H1 (cell line): ENCODE results near the gene PRR23E. TPM values are rescaled to one million over a fixed set of nuclear protein-coding genes. Genes with fewer than 3 reads are reported as not detected.

Source experiments
- CTCF ChIA-PET: fragments of 300-600 bp; sonication (Branson Sonifier 250); formaldehyde crosslinking; loops from one replicate; lab custom pipeline; 2021; ENCODE audit not compliant: partially characterized antibody; lab: Charles Lee
- POLR2A ChIA-PET: fragments of 300-600 bp; sonication (Branson Sonifier 250); formaldehyde crosslinking; loops from one replicate; lab custom pipeline; 2021; ENCODE audit warnings: inconsistent platforms; ENCODE audit not compliant: partially characterized antibody; lab: Charles Lee
- DNase-seq, 2 experiments: peaks; one replicate each; pipeline versions ENCODE4 v3.0.0 to v3.0.0-alpha.2; 2010 to 2022; ENCODE audit warnings: low spot score in 2 of 2, low read depth in 1 of 2, mixed read lengths in 1 of 2
- FAIRE-seq: peaks from 2 replicates; lab custom pipeline; 2011; peaks lifted over from hg19 to GRCh38; lab: Jason Lieb, UNC
- H2AFZ ChIP-seq: 2 replicates; pipeline ENCODE4 v1.8.1; 2012; ENCODE audit warnings: low read length, inconsistent platforms
- H2AK5ac ChIP-seq: 2 replicates; pipeline ENCODE4 v1.6.1; 2013; ENCODE audit warnings: low read depth, low read length
- H2BK120ac ChIP-seq: replicated peaks from 2 replicates; pipeline ENCODE3; 2013; ENCODE audit warnings: low read depth, low read length, inconsistent platforms
- H2BK12ac ChIP-seq: 2 replicates; pipeline ENCODE4 v1.6.1; 2013; ENCODE audit warnings: low read depth, low read length
- H2BK15ac ChIP-seq: 2 replicates; pipeline ENCODE4 v1.6.1; 2013; ENCODE audit warnings: low read length
- H2BK20ac ChIP-seq: 2 replicates; pipeline ENCODE4 v1.6.1; 2013; ENCODE audit warnings: low read length
- H2BK5ac ChIP-seq: 2 replicates; pipeline ENCODE4 v1.6.1; 2013; ENCODE audit warnings: low read depth, low read length
- H3K14ac ChIP-seq: 2 replicates; pipeline ENCODE4 v1.6.1; 2013; ENCODE audit warnings: inconsistent platforms; ENCODE audit not compliant: insufficient read length
- H3K18ac ChIP-seq: 2 replicates; pipeline ENCODE4 v1.6.1; 2013; ENCODE audit warnings: low read length; ENCODE audit errors: extremely low read depth
- H3K23ac ChIP-seq: 2 replicates; pipeline ENCODE4 v1.6.1; 2013; ENCODE audit warnings: inconsistent platforms; ENCODE audit not compliant: insufficient read length
- H3K23me2 ChIP-seq: 2 replicates; pipeline ENCODE4 v1.6.1; 2013; ENCODE audit warnings: low read depth, low read length
- H3K27ac ChIP-seq: 2 replicates; pipeline ENCODE4 v1.6.1; 2011; ENCODE audit warnings: low read depth, low read length, inconsistent platforms
- H3K27me3 ChIP-seq, 4 experiments: replicated peaks in 1 of 4; 1 replicate in 1 of 4; 2 replicates in 3 of 4; pipeline versions ENCODE4 v1.6.1 to v1.8.1; 2011 to 2013; ENCODE audit warnings: low read length in 3 of 4, mild to moderate bottlenecking in 3 of 4, inconsistent platforms in 2 of 4, mixed read lengths in 2 of 4, moderate library complexity in 1 of 4; ENCODE audit not compliant: control insufficient read depth in 3 of 4, insufficient read depth in 3 of 4; ENCODE audit errors: extremely low read depth in 1 of 4
- H3K36me3 ChIP-seq, 4 experiments: 2 replicates each; pipeline versions ENCODE4 v1.6.1 to v1.8.1; 2011 to 2013; ENCODE audit warnings: mild to moderate bottlenecking in 4 of 4, low read length in 3 of 4, moderate library complexity in 2 of 4, control low read depth in 1 of 4, inconsistent platforms in 1 of 4; ENCODE audit not compliant: insufficient read depth in 4 of 4, control insufficient read depth in 2 of 4
- H3K4ac ChIP-seq: replicated peaks from 2 replicates; pipeline ENCODE3; 2013; ENCODE audit warnings: low read length, low read depth, mixed read lengths, inconsistent platforms; ENCODE audit not compliant: insufficient read length
- H3K4me1 ChIP-seq, 4 experiments: replicated peaks in 1 of 4; 1 replicate in 1 of 4; 2 replicates in 3 of 4; pipeline versions ENCODE4 v1.6.1 to v1.8.1; 2011 to 2013; ENCODE audit warnings: low read length in 3 of 4, inconsistent platforms in 2 of 4, mixed read lengths in 1 of 4; ENCODE audit not compliant: insufficient read depth in 4 of 4, control insufficient read depth in 3 of 4
- H3K4me2 ChIP-seq, 2 experiments: 2 replicates each; pipeline versions ENCODE4 v1.6.1 to v1.8.1; 2011 to 2013; ENCODE audit warnings: low read depth in 2 of 2, low read length in 2 of 2, control low read depth in 1 of 2, inconsistent platforms in 1 of 2, mild to moderate bottlenecking in 1 of 2; ENCODE audit not compliant: insufficient read depth in 1 of 2
- H3K4me3 ChIP-seq, 4 experiments: fragments of 200-600, 300-600 bp in 1 of 4; sonication (generic), shearing (Covaris generic), sonication (Bioruptor Twin) in 1 of 4; 2 replicates each; pipeline versions ENCODE4 v1.5.1 to v1.8.1; 2011 to 2016; ENCODE audit warnings: low read length in 4 of 4, low read depth in 3 of 4, control low read depth in 2 of 4, inconsistent platforms in 2 of 4, mild to moderate bottlenecking in 2 of 4, mixed read lengths in 1 of 4, moderate library complexity in 1 of 4; ENCODE audit not compliant: insufficient read depth in 2 of 4; ENCODE audit errors: extremely low read depth in 1 of 4
- H3K56ac ChIP-seq: replicated peaks from 2 replicates; pipeline ENCODE3; 2013; ENCODE audit warnings: low read depth, mild to moderate bottlenecking, mixed read lengths, low read length, inconsistent platforms; ENCODE audit not compliant: insufficient read length
- H3K79me1 ChIP-seq: 2 replicates; pipeline ENCODE4 v1.6.1; 2013; ENCODE audit warnings: low read depth, low read length, control low read depth
- H3K79me2 ChIP-seq, 2 experiments: 2 replicates each; pipeline versions ENCODE4 v1.6.1 to v1.8.1; 2012 to 2013; ENCODE audit warnings: low read length in 2 of 2, mild to moderate bottlenecking in 2 of 2, inconsistent platforms in 1 of 2; ENCODE audit not compliant: insufficient read depth in 2 of 2, control insufficient read depth in 1 of 2
- H3K9ac ChIP-seq, 4 experiments: replicated peaks in 1 of 4; 1 replicate in 1 of 4; 2 replicates in 3 of 4; pipeline versions ENCODE4 v1.6.1 to v1.8.1; 2011 to 2013; ENCODE audit warnings: low read depth in 3 of 4, low read length in 3 of 4, control low read depth in 2 of 4, mild to moderate bottlenecking in 2 of 4, moderate library complexity in 2 of 4, inconsistent platforms in 1 of 4; ENCODE audit errors: extremely low read depth in 1 of 4
- H3K9me3 ChIP-seq, 2 experiments: 2 replicates each; pipeline versions ENCODE4 v1.6.1 to v1.8.1; 2012 to 2013; ENCODE audit warnings: mild to moderate bottlenecking in 2 of 2, moderate library complexity in 2 of 2, control low read depth in 1 of 2, inconsistent platforms in 1 of 2, low read depth in 1 of 2, low read length in 1 of 2, mixed read lengths in 1 of 2; ENCODE audit not compliant: insufficient read depth in 2 of 2
- H4K20me1 ChIP-seq, 2 experiments: replicated peaks in 1 of 2; 2 replicates each; pipeline versions ENCODE3 to v1.8.1; 2011 to 2013; ENCODE audit warnings: inconsistent platforms in 2 of 2, low read length in 2 of 2, mild to moderate bottlenecking in 1 of 2; ENCODE audit not compliant: insufficient read depth in 2 of 2, control insufficient read depth in 1 of 2
- H4K5ac ChIP-seq: 2 replicates; pipeline ENCODE4 v1.6.1; 2013; ENCODE audit warnings: low read length, low read depth, mixed read lengths, inconsistent platforms; ENCODE audit not compliant: insufficient read length
- H4K8ac ChIP-seq: 2 replicates; pipeline ENCODE4 v1.8.0; 2013; ENCODE audit warnings: mild to moderate bottlenecking, moderate library complexity, low read length, inconsistent platforms; ENCODE audit not compliant: insufficient read depth; ENCODE audit errors: extremely low read depth
- H4K91ac ChIP-seq: replicated peaks from 2 replicates; pipeline ENCODE3; 2013; ENCODE audit warnings: low read length, mixed read lengths, inconsistent platforms; ENCODE audit not compliant: insufficient read length
- CHD2 ChIP-seq: IDR thresholded peaks from 2 replicates; pipeline ENCODE4 v1.6.1; 2012; ENCODE audit warnings: low read length, improper control_type of control experiment
- CTBP2 ChIP-seq: IDR thresholded peaks from 2 replicates; pipeline ENCODE4 v1.7.0; 2011; ENCODE audit warnings: borderline replicate concordance, mild to moderate bottlenecking, moderate library complexity, mixed read lengths, low read length; ENCODE audit not compliant: insufficient read depth, insufficient read length
- FOSL1 ChIP-seq: IDR thresholded peaks from 2 replicates; pipeline ENCODE4 v1.6.1; 2011; ENCODE audit warnings: mild to moderate bottlenecking, low read depth, low read length, moderate library complexity; ENCODE audit not compliant: insufficient read depth
- KDM1A ChIP-seq: fragments of 200-600, 300-600 bp; sonication (generic); IDR thresholded peaks from 2 replicates; pipeline ENCODE4 v1.7.1; 2016; ENCODE audit warnings: mild to moderate bottlenecking, low read length, borderline replicate concordance
- POLR2AphosphoS5 ChIP-seq: IDR thresholded peaks from 2 replicates; pipeline ENCODE4 v1.6.1; 2011; ENCODE audit warnings: low read depth, low read length
- RFX5 ChIP-seq: IDR thresholded peaks from 2 replicates; pipeline ENCODE4 v1.6.1; 2011; ENCODE audit warnings: low read depth, low read length, improper control_type of control experiment, borderline replicate concordance
- RNF2 ChIP-seq: fragments of 200-900, 300-1000 bp; sonication (generic); IDR thresholded peaks from 2 replicates; pipeline ENCODE4 v1.7.1; 2016; ENCODE audit warnings: borderline replicate concordance, low read depth, mild to moderate bottlenecking, antibody characterized with exemption, low read length; ENCODE audit not compliant: poor library complexity, severe bottlenecking; ENCODE audit errors: missing control alignments
- SAP30 ChIP-seq: fragments of 300-600 bp; sonication (generic); IDR thresholded peaks from 2 replicates; pipeline ENCODE4 v1.7.1; 2012; ENCODE audit warnings: low read length, moderate library complexity, mild to moderate bottlenecking, inconsistent platforms; ENCODE audit not compliant: insufficient read depth, insufficient replicate concordance
- SP4 ChIP-seq: IDR thresholded peaks from 2 replicates; pipeline ENCODE4 v1.6.1; 2012; ENCODE audit warnings: low read length, inconsistent platforms
- ZNF274 ChIP-seq: IDR thresholded peaks from 2 replicates; pipeline ENCODE4 v1.7.0; 2012; ENCODE audit warnings: low read length, borderline replicate concordance; ENCODE audit errors: extremely low read depth
- WGBS, 2 experiments: shearing (Covaris generic) in 1 of 2; methylation state at CpG; one replicate each; pipeline versions ENCODE4 v1.1.6 to v1.1.7; 2013 to 2015; ENCODE audit warnings: low lambda C conversion rate in 2 of 2, mixed read lengths in 2 of 2, inconsistent platforms in 1 of 2, low coverage in 1 of 2, missing lambda C conversion rate in 1 of 2; ENCODE audit not compliant: insufficient replicate concordance in 2 of 2, insufficient coverage in 1 of 2, insufficient read length in 1 of 2; ENCODE audit errors: extremely low coverage in 1 of 2, missing lambda C conversion rate in 1 of 2; 5-methylcytosine and 5-hydroxymethylcytosine counted together
- polyA plus RNA-seq, 7 experiments: library from polyadenylated mRNA; depleted of rRNA in 3 of 7; stranded (reverse) in 5 of 7; unstranded in 2 of 7; fragments of >200 nt in 5 of 7; fragments of 200-250 nt in 2 of 7; gene quantifications; 1 replicate in 5 of 7; 2 replicates in 1 of 7; 4 replicates in 1 of 7; pipeline versions ENCODE4 v1.2.1 to v1.2.3, GENCODE V29; 2011 to 2013; ENCODE audit warnings: missing spikeins in 2 of 7, mixed read lengths in 2 of 7
- total RNA-seq: library from RNA; stranded (reverse); fragmentation: NEBNext Ultra II Directional; extraction: Animal tissue kit (Norgen Biotek cat#: 25700); gene quantifications from 2 replicates; pipeline ENCODE4 v1.2.1, GENCODE V29; 2021
- TF ChIP-seq, protein P1 (sequence below): IDR thresholded peaks from 2 replicates; pipeline ENCODE4 v1.6.1; 2011; ENCODE audit warnings: low read depth, mild to moderate bottlenecking, low read length; ENCODE audit not compliant: insufficient read depth
- TF ChIP-seq, protein P2 (sequence below): IDR thresholded peaks from 2 replicates; pipeline ENCODE4 v1.6.1; 2011; ENCODE audit warnings: low read length, improper control_type of control experiment

PRR23E gene
- total and polyA plus RNA-seq, 2 of the 8 experiments (the other 6 are each of a cell fraction or from before 2014, with no cell fraction given), result not detected

- H2AK5ac ChIP-seq, result no peak overlapping the region
- H3K9me3 ChIP-seq, result peaks cover 0 to 10% of the 10 kb centered on the region in 2 experiments; a peak in 1 of 4 replicates
- H2BK120ac ChIP-seq, result no peak overlapping the region
- ChIA-PET POLR2A (no interaction called here), CTCF (interaction anchor here (0.7 to 2.7 kb wide), 7 partner anchors 8 to 277 kb away, joined by 3 to 7 read pairs (median 3); no protein-coding TSS in a partner anchor)
- no peak overlapping the region for H2AFZ ChIP-seq
- H3K4me3 ChIP-seq, result no peak overlapping the region
- H4K5ac ChIP-seq, result no peak overlapping the region
- 0 out of 2 replicates have a peak, but pooled peaks cover 2% of the 10 kb centered on the region for H3K79me1 ChIP-seq
- H3K27me3 ChIP-seq, result no peaks in the 10 kb centered on the region
- H3K4me1 ChIP-seq, result no peaks in the 10 kb centered on the region
- H3K27ac ChIP-seq, result no peak overlapping the region
- H3K79me2 ChIP-seq, result no peaks in the 10 kb centered on the region
- no peak overlapping the region for H2BK5ac ChIP-seq
- no peak overlapping the region for H2BK20ac ChIP-seq
- 92% methylated on average over 9 of the region's 9 CpGs; no CpG with 5 or more reads in 1 of the 2 experiments for WGBS, 2 experiments
- no peak overlapping the region for H3K56ac ChIP-seq
- no peak overlapping the region for H4K91ac ChIP-seq
- no peak overlapping the region for H4K8ac ChIP-seq
- H3K4ac ChIP-seq, result no peak overlapping the region
- peaks cover 23% of the 10 kb centered on the region; the same call in 1 of the 2 replicates for H3K23me2 ChIP-seq
- no peak overlapping the region for H3K14ac ChIP-seq
- H4K20me1 ChIP-seq, result peaks cover 0 to 12% of the 10 kb centered on the region in 2 experiments
- no peak for FAIRE-seq
- H2BK12ac ChIP-seq, result no peak overlapping the region
- H3K4me2 ChIP-seq, result no peak overlapping the region
- no peak overlapping the region for H3K23ac ChIP-seq
- H3K18ac ChIP-seq, result no peak overlapping the region
- DNase-seq, result no peak
- no peak overlapping the region for H3K9ac ChIP-seq
- H2BK15ac ChIP-seq, result no peak overlapping the region
- no peaks in the 10 kb centered on the region; a peak in 1 of 8 replicates for H3K36me3 ChIP-seq
- TF ChIP-seq ZNF274 (no peak), FOSL1 (no peak), SAP30 (no peak), CHD2 (no peak), CTBP2 (no peak), SP4 (no peak), KDM1A (no peak), POLR2AphosphoS5 (no peak), RNF2 (no peak), RFX5 (no peak)
- TF ChIP-seq, protein P1, sequence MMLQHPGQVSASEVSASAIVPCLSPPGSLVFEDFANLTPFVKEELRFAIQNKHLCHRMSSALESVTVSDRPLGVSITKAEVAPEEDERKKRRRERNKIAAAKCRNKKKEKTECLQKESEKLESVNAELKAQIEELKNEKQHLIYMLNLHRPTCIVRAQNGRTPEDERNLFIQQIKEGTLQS, result no peak
- TF ChIP-seq, protein P2, sequence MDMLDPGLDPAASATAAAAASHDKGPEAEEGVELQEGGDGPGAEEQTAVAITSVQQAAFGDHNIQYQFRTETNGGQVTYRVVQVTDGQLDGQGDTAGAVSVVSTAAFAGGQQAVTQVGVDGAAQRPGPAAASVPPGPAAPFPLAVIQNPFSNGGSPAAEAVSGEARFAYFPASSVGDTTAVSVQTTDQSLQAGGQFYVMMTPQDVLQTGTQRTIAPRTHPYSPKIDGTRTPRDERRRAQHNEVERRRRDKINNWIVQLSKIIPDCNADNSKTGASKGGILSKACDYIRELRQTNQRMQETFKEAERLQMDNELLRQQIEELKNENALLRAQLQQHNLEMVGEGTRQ, result no peak
Observed at GRCh38 chr3:127151251-127151564, 41.7 kb upstream of the PRR23E start.
